OCI-LY1 (cell line): ENCODE results near the gene PLCB2.

Experiments
- H2AFZ ChIP-seq: fragments of 200-600 bp; sonication (generic), shearing (Covaris generic); 2 replicates; pipeline ENCODE4 v1.6.0; 2014; ENCODE audit warnings: antibody characterized with exemption, mild to moderate bottlenecking, low read length
- H3F3A ChIP-seq: fragments of 200-600 bp; sonication (generic), shearing (Covaris generic); 2 replicates; pipeline ENCODE4 v1.6.0; 2014; ENCODE audit warnings: mild to moderate bottlenecking, antibody characterized with exemption, low read length, moderate library complexity; ENCODE audit not compliant: insufficient read depth
- H3K27ac ChIP-seq: fragments of 200-600 bp; sonication (generic); 2 replicates; pipeline ENCODE4 v1.5.1; 2014; ENCODE audit warnings: low read length, mixed run types, mild to moderate bottlenecking, low read depth; ENCODE audit not compliant: poor library complexity, severe bottlenecking
- H3K27me3 ChIP-seq: fragments of 200-600 bp; sonication (generic); 2 replicates; pipeline ENCODE4 v1.6.0; 2014; ENCODE audit warnings: antibody characterized with exemption, mild to moderate bottlenecking, low read length, moderate library complexity; ENCODE audit not compliant: insufficient read depth
- H3K36me3 ChIP-seq: fragments of 200-600 bp; sonication (generic); 2 replicates; pipeline ENCODE4 v1.6.1; 2014; ENCODE audit warnings: mild to moderate bottlenecking, antibody characterized with exemption, low read length, moderate library complexity, mixed read lengths; ENCODE audit not compliant: insufficient read depth
- H3K4me1 ChIP-seq: fragments of 200-600 bp; sonication (generic); 2 replicates; pipeline ENCODE4 v1.5.1; 2014; ENCODE audit warnings: mild to moderate bottlenecking, low read length, moderate library complexity; ENCODE audit not compliant: insufficient read depth, severe bottlenecking
- H3K4me2 ChIP-seq: fragments of 200-600 bp; sonication (generic), shearing (Covaris generic); 2 replicates; pipeline ENCODE4 v1.6.1; 2014; ENCODE audit warnings: low read length
- H3K4me3 ChIP-seq: fragments of 200-600 bp; sonication (generic); 2 replicates; pipeline ENCODE4 v1.5.1; 2014; ENCODE audit warnings: low read length, low read depth, mild to moderate bottlenecking, mixed read lengths; ENCODE audit not compliant: poor library complexity, severe bottlenecking
- H3K79me2 ChIP-seq: fragments of 200-600 bp; shearing (Covaris generic); 2 replicates; pipeline ENCODE4 v1.6.1; 2016; ENCODE audit warnings: mixed run types, low read length, mixed read lengths; ENCODE audit not compliant: insufficient read depth
- H3K9ac ChIP-seq: fragments of 200-600 bp; sonication (generic), shearing (Covaris generic); 2 replicates; pipeline ENCODE4 v1.6.1; 2014; ENCODE audit warnings: mild to moderate bottlenecking, low read length, mixed read lengths
- H3K9me2 ChIP-seq: fragments of 200-600 bp; sonication (generic), shearing (Covaris generic); 2 replicates; pipeline ENCODE4 v1.6.1; 2014; ENCODE audit warnings: low read depth, mild to moderate bottlenecking, low read length, mixed read lengths
- H3K9me3 ChIP-seq: fragments of 200-600 bp; shearing (Covaris generic); 2 replicates; pipeline ENCODE4 v1.6.1; 2014; ENCODE audit warnings: low read length, mixed read lengths
- H4K20me1 ChIP-seq: fragments of 200-600 bp; sonication (generic), shearing (Covaris generic); 2 replicates; pipeline ENCODE4 v1.6.0; 2016; ENCODE audit warnings: mild to moderate bottlenecking, low read length; ENCODE audit not compliant: insufficient read depth
- EZH2 ChIP-seq: fragments of 200-600 bp; sonication (generic), shearing (Covaris generic); IDR thresholded peaks from 2 replicates; pipeline ENCODE4 v1.8.0; 2017; ENCODE audit warnings: borderline replicate concordance, mixed run types, mild to moderate bottlenecking, antibody characterized with exemption, low read length, moderate library complexity, mixed read lengths
- TF ChIP-seq, protein P1 (sequence below): fragments of 200-600 bp; sonication (generic), shearing (Covaris generic); IDR thresholded peaks from 2 replicates; pipeline ENCODE4 v1.5.1; 2017; ENCODE audit warnings: mild to moderate bottlenecking, antibody characterized with exemption, low read length, moderate library complexity, mixed read lengths

PLCB2 gene

DNA sequence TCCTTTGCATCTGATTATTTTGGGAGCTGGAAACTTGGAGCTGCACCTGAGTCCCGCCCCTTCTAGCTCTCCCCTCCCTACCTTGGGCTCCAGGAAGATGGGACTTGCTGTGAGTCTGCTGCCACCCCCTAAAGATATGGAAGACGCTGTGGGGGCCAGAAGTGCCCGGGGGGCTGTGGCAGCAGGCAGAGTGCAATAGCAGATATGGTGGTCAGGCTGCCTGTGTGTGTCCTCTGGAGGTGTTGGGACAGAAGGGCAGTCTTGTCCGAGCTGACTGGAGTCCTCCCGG lies 68.4 kb downstream of the PLCB2 start:
- Histone ChIP-seq H3K79me2 (no peaks in the 10 kb centered on the region), H3K9ac (no peak overlapping the region), H4K20me1 (no peaks in the 10 kb centered on the region), H3K9me2 (no peaks in the 10 kb centered on the region), H3K4me1 (peaks cover 23% of the 10 kb centered on the region), H3F3A (0 out of 2 replicates have a peak, but pooled peaks cover 4% of the 10 kb centered on the region), H3K4me3 (peak overlapping the region; percentile 48), H3K27ac (no peak overlapping the region), H2AFZ (no peak overlapping the region), H3K9me3 (no peaks in the 10 kb centered on the region), H3K36me3 (no peaks in the 10 kb centered on the region), H3K27me3 (no peaks in the 10 kb centered on the region; the same call in 1 of the 2 replicates), H3K4me2 (peak overlapping the region; percentile 69)
- no peak for TF ChIP-seq EZH2
- TF ChIP-seq, protein P1, sequence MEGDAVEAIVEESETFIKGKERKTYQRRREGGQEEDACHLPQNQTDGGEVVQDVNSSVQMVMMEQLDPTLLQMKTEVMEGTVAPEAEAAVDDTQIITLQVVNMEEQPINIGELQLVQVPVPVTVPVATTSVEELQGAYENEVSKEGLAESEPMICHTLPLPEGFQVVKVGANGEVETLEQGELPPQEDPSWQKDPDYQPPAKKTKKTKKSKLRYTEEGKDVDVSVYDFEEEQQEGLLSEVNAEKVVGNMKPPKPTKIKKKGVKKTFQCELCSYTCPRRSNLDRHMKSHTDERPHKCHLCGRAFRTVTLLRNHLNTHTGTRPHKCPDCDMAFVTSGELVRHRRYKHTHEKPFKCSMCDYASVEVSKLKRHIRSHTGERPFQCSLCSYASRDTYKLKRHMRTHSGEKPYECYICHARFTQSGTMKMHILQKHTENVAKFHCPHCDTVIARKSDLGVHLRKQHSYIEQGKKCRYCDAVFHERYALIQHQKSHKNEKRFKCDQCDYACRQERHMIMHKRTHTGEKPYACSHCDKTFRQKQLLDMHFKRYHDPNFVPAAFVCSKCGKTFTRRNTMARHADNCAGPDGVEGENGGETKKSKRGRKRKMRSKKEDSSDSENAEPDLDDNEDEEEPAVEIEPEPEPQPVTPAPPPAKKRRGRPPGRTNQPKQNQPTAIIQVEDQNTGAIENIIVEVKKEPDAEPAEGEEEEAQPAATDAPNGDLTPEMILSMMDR, result no peak

DNA sequence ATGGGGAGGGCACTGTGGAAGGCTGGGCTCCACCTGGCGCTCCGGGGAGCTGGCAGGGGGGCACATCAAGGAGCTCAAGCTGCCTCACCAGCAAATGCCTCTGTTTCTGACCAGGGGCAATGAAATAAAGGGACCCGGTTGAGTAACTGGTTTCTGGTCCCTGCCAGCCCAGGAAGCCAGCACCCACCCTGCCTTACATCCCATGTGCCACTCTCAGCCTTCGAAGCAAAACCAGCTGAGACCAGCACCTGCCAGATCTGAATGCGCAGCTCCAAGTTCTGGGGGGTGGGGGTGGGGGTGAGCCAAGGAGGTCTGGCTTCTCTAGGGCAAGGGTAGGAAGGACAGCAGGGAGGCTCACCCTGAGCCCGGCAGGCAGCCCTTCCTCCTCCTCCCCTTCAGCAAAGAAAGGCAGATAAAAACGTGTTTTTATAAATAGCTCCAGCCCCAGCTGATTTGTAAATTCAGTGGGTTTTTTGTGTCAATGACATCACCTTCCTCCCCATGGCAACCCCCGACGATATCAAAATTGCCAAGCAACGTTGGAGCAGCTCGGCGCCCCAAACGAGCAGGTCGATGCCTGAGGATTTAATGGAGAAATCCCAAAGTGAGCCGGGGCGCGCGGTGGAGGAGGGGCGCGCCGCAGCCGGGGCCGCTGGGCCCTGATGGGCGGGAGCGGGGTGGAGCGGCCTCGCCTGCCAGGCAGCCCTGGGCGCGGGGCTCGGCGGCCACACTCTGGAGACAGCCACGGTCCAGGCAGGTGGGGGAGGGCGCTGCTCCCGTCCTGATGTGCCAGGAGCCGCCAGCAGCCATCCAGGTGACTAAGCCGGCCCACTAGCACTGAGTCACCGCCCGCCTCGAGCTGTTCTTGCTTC lies 69.0 kb downstream of the PLCB2 start, which contains the start of gene PAK6:
Gene PAK6 (plus strand): TSS at position 532 of the 872 bp plus-strand sequence. CDS start 25,723 bp downstream, outside the sequence.
- Histone ChIP-seq H3K79me2 (no peaks in the 10 kb centered on the region), H2AFZ (no peak within 1 kb of the TSS), H3K27me3 (no peaks in the 10 kb centered on the region; the same call in 1 of the 2 replicates), H3K4me2 (peak within 1 kb of the TSS; percentile 69), H3K9me2 (no peaks in the 10 kb centered on the region), H3K4me3 (peak within 1 kb of the TSS; percentile 48), H3F3A (0 out of 2 replicates have a peak, but pooled peaks cover 4% of the 10 kb centered on the region), H3K36me3 (no peaks in the 10 kb centered on the region), H3K4me1 (peaks cover 23% of the 10 kb centered on the region), H3K9ac (no peak within 1 kb of the TSS; the same call in 1 of the 2 replicates), H3K9me3 (no peaks in the 10 kb centered on the region), H4K20me1 (no peaks in the 10 kb centered on the region), H3K27ac (no peak within 1 kb of the TSS)
- TF ChIP-seq, protein P1, result no peak
- TF ChIP-seq EZH2, result no peak
